Stimulated activated CD4-positive, alpha-beta T cell treated with anti-CD3 and anti-CD28 coated beads, Interleukin-1b, Interleukin-23, amount 100 ng/mL, for 48 hours (primary cell): ENCODE measurements around the gene TFEC.
"Not testable (repeated sequence)": the region's sequence is repeated elsewhere in the genome, so short reads cannot be mapped to it uniquely, and the experiment has no call there.

Source experiments
- DNase-seq: peaks from one replicate; pipeline ENCODE4 v3.0.0-alpha.2; 2020

The TFEC gene

DNA sequence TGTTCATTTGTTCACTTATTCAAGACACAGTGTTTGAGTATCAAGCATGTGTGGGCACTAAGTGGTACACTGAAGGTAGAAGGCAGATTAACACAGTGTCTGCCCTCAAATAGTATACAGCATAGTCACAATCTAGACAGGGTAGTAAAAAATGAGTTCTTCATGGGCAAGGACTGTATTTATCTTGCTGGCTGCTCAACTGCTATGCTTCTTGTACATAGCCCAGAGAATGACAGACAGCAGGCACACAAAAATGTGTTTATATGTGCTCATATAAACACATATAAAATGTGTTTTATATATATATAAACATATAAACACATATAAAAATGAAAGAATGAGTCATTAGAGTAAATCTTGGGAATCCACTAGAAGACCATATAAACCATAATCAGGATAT, 43.1 kb downstream of the TFEC start:
- DNase-seq, result no peak

GRCh38 chr7:115984105-115984504, 46.5 kb downstream of the TFEC start:
- DNase-seq, result no peak

GRCh38 chr7:115980159-115980558, 50.4 kb downstream of the TFEC start:
- DNase-seq, result no peak

- DNase-seq, result no peak
Observed at GRCh38 chr7:115976651-115977050, 53.9 kb downstream of the TFEC start.

GRCh38 chr7:115975766-115976165, 54.8 kb downstream of the TFEC start:
- no peak for DNase-seq

DNA sequence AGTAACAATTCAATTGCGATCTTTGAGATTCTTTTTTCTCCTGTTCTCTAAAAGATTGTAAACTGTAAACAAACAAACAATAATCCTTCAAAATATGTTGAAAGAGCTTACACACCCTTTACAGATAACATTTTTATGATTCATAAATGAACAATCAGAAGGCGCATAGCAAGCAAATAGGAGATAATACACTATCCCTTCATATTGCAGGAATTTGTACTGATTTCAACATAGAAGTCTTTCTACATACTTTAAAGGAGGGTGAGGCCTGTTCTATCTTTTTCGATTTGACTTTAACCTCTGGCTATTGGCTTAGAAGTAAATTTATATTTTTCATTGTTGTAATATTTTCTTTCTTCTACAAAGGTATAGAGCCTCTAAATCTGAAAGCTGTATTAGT, 57.2 kb downstream of the TFEC start:
- no peak for DNase-seq

GRCh38 chr7:115971506-115971905, 59.1 kb downstream of the TFEC start:
- no peak for DNase-seq

DNA sequence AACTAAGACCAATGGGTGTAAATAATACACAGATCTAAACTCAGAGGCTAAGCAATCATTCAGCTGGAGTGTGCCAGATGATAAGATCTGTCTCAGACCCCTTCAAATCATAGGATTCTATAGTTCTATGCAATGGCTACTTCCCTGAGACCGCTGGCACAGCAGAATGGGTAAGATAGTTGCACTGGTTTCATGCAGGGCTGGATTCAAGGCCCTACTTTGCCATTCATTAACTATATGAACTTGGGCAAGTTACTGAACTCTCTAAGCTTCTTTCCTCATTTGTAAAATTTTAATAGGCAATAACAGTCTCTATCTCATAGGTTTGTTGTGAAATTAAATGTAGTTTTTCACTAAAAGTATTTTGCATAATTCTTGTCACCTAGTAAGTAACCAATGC, 62.0 kb downstream of the TFEC start:
- no peak for DNase-seq

- DNase-seq, result no peak
Observed at GRCh38 chr7:115968171-115968570, 62.4 kb downstream of the TFEC start.

GRCh38 chr7:115965796-115966475, 64.6 kb downstream of the TFEC start:
- no peak for DNase-seq

DNA sequence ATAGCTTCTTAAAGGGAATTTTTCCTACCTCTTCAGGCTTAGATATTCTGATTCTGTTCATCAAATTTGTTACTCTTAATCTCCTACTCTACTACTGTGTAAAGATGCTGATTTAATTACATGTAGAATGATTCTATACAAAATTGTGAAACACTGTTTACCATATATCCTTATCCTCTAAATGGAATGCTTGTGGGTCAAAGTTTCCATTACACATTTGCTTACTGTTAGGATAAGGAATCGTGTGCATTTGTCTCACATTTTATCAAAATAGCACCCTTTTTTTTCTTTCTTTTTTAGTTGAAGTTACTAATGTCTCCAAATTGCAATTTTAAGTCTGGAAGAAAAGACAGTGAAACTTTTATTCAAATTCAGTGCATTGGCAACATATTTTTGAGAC, 65.3 kb downstream of the TFEC start:
- no peak for DNase-seq

DNA sequence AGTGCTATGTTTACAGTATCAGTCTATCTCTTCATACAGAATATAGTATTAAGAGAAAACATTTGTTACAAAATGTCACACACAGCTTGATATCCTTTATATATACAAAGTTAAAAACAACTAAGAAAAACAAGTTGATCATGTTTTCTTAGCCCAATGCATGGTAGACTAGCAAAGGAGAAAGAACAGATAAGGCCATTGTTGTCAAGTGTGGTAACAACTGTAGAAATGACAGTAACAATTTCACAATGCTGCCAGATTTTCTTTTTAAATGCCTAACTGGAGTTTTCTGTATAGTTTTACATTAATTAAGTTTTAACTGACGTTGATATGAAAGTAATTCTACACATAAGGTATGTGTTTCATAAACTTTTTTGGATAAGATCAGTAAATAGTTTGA, 65.8 kb downstream of the TFEC start:
- no peak for DNase-seq

GRCh38 chr7:115962340-115962739, 68.2 kb downstream of the TFEC start:
- DNase-seq, result no peak

GRCh38 chr7:115953592-115954255, 76.8 kb downstream of the TFEC start:
- no peak for DNase-seq

DNA sequence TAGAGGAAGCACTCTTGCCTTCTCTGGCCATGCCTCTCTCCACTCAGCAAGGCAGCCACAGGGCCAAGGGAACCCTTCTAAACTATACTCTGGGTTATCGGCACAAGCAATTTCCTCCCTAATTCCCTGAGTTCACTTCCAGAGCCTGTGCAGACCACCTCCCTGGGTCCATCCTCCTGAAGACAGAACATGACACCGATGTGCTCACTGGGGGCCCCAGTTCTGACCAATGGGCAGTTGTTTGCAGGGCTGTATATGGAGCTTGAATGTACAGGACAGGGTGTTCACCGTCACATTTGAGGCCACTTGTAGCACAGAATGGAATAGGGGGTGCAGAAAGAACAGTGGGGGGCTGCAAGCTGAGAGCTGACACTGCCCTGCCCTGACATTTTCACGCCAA, 77.7 kb downstream of the TFEC start:
- DNase-seq, result no peak

GRCh38 chr7:115951547-115951946, 79.0 kb downstream of the TFEC start:
- DNase-seq, result no peak

GRCh38 chr7:115941703-115942268, 88.8 kb downstream of the TFEC start:
- no peak for DNase-seq

GRCh38 chr7:115940460-115941060, 90.0 kb downstream of the TFEC start:
- DNase-seq, result no peak

DNA sequence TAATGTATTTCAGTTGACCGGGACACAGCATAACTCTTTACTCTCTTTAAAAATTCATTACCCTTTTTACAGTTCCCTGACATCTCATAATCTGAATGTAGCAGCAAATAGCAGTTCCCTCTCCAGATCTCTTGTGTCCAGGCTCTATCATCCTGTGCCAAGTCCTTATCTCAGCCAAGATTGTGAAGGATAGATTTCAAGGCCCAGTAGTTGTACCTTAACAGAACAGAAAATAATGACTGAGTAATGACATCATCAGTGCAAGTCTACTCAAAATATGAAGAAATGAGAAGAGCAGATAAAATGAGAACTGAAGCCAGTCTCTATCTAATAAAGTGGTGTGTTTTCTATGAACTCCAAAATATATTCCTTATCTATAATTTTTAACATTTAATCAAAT, 92.6 kb downstream of the TFEC start:
- no peak for DNase-seq

DNA sequence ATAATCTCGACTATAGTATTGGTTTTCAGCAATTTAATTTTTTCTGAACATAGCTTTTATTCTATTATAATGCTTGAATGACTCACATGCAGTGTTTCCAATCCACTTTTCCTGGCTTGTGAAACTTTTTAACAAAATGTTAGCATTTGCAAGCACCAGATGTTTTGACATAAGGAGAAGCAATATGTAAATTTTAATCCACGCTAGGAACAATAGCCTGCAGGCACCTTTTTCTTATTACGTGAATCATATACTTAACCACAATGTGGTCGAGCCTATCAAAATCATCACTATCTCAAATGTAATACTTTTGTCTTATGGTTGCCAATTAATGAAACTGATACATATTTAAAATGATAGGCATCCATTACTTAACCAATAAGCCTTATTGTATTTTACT, 97.1 kb downstream of the TFEC start:
- no peak for DNase-seq

DNA sequence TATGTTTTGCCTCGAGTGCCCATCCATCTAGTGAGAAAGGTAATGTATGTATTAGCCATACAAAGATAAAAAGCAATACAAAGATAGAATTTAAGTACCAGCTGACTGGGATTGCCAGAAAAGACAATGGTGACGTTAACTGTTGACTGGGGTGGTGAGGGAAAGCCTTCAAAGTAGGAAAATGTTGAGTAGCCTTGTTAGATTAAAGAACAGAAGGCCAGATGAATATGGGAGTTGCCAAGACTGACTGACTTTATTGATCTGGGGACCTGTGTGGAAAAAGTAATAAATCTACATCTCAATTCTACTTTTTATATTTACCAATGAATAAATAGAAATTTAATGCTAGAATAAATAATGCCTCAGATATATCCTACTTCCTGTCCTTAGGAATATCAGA, 97.7 kb downstream of the TFEC start:
- no peak for DNase-seq

DNA sequence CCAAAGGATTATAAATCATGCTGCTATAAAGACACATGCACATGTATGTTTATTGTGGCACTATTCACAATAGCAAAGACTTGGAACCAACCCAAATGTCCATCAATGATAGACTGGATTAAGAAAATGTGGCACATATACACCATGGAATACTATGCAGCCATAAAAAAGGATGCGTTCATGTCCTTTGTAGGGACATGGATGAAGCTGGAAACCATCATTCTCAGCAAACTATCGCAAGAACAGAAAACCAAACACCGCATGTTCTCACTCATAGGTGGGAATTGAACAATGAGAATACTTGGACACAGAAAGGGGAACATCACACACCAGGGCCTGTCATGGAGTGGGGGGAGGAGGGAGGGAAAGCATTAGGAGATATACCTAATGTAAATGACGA, 100.4 kb downstream of the TFEC start:
- not testable (repeated sequence) for DNase-seq

DNA sequence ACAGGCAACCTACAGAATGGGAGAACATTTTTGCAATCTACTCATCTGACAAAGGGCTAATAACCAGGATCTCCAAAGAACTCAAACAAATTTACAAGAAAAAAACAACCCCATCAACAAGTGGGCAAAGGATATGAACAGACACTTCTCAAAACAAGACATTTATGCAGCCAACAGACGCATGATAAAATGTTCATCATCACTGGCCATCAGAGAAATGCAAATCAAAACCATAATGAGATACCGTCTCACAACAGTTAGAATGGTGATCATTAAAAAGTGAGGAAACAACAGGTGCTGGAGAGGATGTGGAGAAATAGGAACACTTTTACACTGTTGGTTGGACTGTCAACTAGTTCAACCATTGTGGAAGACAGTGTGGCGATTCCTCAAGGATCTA, 100.8 kb downstream of the TFEC start:
- DNase-seq, result not testable (repeated sequence)

GRCh38 chr7:115924411-115924810, 106.2 kb downstream of the TFEC start:
- no peak for DNase-seq
